H1 (cell line): ENCODE results near the gene ZNRF2. TPM values are rescaled to one million over a fixed set of nuclear protein-coding genes. Genes with fewer than 3 reads are reported as not detected.

Experiments used
- ATF2 ChIP-seq: IDR thresholded peaks from 2 replicates; pipeline ENCODE4 v1.6.1; 2012; ENCODE audit warnings: low read length, inconsistent platforms
- CHD2 ChIP-seq: IDR thresholded peaks from 2 replicates; pipeline ENCODE4 v1.6.1; 2012; ENCODE audit warnings: low read length, improper control_type of control experiment
- E2F6 ChIP-seq: IDR thresholded peaks from 2 replicates; pipeline ENCODE4 v1.6.1; 2012; ENCODE audit warnings: inconsistent platforms
- GTF2F1 ChIP-seq: IDR thresholded peaks from 2 replicates; pipeline ENCODE4 v1.6.1; 2012; ENCODE audit warnings: low read depth, low read length, improper control_type of control experiment, borderline replicate concordance
- HDAC2 ChIP-seq, 2 experiments: fragments of 300-600 bp in 1 of 2; sonication (generic) in 1 of 2; IDR thresholded peaks; 2 replicates each; pipeline ENCODE4 v1.6.1; 2011 to 2012; ENCODE audit warnings: low read depth in 2 of 2, low read length in 2 of 2, mild to moderate bottlenecking in 2 of 2, moderate library complexity in 2 of 2, borderline replicate concordance in 1 of 2, inconsistent platforms in 1 of 2
- JUND ChIP-seq: IDR thresholded peaks from 2 replicates; pipeline ENCODE4 v1.6.1; 2011; ENCODE audit warnings: mild to moderate bottlenecking, improper control_type of control experiment, low read length
- KDM1A ChIP-seq: fragments of 200-600, 300-600 bp; sonication (generic); IDR thresholded peaks from 2 replicates; pipeline ENCODE4 v1.7.1; 2016; ENCODE audit warnings: mild to moderate bottlenecking, low read length, borderline replicate concordance
- KDM4A ChIP-seq: IDR thresholded peaks from one replicate; pipeline ENCODE4 v1.7.1; 2012; ENCODE audit warnings: low read depth, mild to moderate bottlenecking, moderate library complexity, low read length, inconsistent platforms; ENCODE audit not compliant: severe bottlenecking
- MAFK ChIP-seq: IDR thresholded peaks from 2 replicates; pipeline ENCODE4 v1.6.1; 2012; ENCODE audit warnings: low read depth, mild to moderate bottlenecking, improper control_type of control experiment, low read length
- POU5F1 ChIP-seq: IDR thresholded peaks from 2 replicates; pipeline ENCODE4 v1.6.1; 2011; ENCODE audit warnings: low read depth, mild to moderate bottlenecking, low read length, moderate library complexity
- SIN3A ChIP-seq, 2 experiments: IDR thresholded peaks in 1 of 2; conservative IDR thresholded peaks in 1 of 2; 2 replicates each; pipeline ENCODE4 v1.6.1; 2011 to 2012; ENCODE audit warnings: low read length in 2 of 2, improper control_type of control experiment in 1 of 2, low read depth in 1 of 2, mild to moderate bottlenecking in 1 of 2
- TBP ChIP-seq: IDR thresholded peaks from 2 replicates; pipeline ENCODE4 v1.6.1; 2011; ENCODE audit warnings: low read depth, low read length, improper control_type of control experiment
- TCF12 ChIP-seq: IDR thresholded peaks from 2 replicates; pipeline ENCODE4 v1.6.1; 2011; ENCODE audit warnings: low read depth, mild to moderate bottlenecking, low read length
- polyA plus RNA-seq, 7 experiments: library from polyadenylated mRNA; depleted of rRNA in 3 of 7; stranded (reverse) in 5 of 7; unstranded in 2 of 7; fragments of >200 nt in 5 of 7; fragments of 200-250 nt in 2 of 7; gene quantifications; 1 replicate in 5 of 7; 2 replicates in 1 of 7; 4 replicates in 1 of 7; pipeline versions ENCODE4 v1.2.1 to v1.2.3, GENCODE V29; 2011 to 2013; ENCODE audit warnings: missing spikeins in 2 of 7, mixed read lengths in 2 of 7
- total RNA-seq: library from RNA; stranded (reverse); fragmentation: NEBNext Ultra II Directional; extraction: Animal tissue kit (Norgen Biotek cat#: 25700); gene quantifications from 2 replicates; pipeline ENCODE4 v1.2.1, GENCODE V29; 2021
- TF ChIP-seq, protein P1 (sequence below): IDR thresholded peaks from 2 replicates; pipeline ENCODE4 v1.6.1; 2011; ENCODE audit warnings: low read length, improper control_type of control experiment

Gene ZNRF2
- total and polyA plus RNA-seq, 2 of the 8 experiments (the other 6 are each of a cell fraction or from before 2014, with no cell fraction given) = 2.9 to 16.2 TPM

DNA sequence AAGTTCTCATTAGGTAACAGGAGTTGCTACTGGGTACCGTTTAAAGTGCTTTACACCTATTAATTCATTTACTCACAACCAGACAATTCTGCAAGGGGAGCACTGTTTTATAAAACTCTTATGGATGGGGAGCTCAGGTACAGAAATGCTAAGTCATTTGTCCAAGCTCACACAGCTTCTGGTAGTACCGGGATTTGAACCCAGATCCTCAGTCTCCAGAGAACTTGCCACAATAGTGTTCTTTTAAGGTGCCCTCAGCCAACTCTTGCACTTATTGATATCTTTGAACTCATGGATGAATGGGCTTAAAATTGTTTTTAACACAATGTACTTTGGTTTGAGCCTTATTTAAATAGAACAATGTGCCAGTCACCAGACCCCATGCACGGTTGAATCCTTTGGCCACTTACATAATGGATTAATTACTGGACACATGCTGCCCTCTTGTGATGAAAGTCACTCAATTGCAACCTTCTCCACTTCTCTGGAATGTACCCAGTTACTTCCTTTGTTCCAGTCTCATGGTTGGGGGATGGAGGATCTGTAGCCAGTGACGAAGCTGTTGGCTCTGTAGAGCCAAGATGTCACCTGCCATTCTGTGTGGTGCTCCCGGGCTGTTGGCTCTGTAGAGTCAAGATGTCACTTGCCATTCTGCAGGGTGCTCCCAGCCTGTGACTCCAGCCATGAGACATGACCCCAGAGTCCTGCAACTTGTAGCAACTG lies 128.5 kb downstream of the ZNRF2 start (continued):
- TF ChIP-seq TCF12 (peak; percentile 48; the same call in 1 of the 2 replicates), ATF2 (peak; percentile 63; the same call in 1 of the 2 replicates), MAFK (no peak), SIN3A (conservative IDR thresholded peaks at IDR 0.05 in 1 of 2, IDR thresholded peaks at IDR 0.05 in 1 of 2; ENCODE audit: low read depth in 1 of 2, low read length in 2 of 2) (0 out of 4 replicates have a peak, but pooled peaks of 1 of the 2 experiments have one; percentile 53), KDM1A (no peak; the same call in 1 of the 2 replicates), JUND (no peak), CHD2 (no peak; the same call in 1 of the 2 replicates), HDAC2 (IDR thresholded peaks at IDR 0.05; ENCODE audit: borderline replicate concordance in 1 of 2, low read depth in 2 of 2, low read length in 2 of 2) (no peak), TBP (no peak), GTF2F1 (no peak), POU5F1 (no peak), E2F6 (no peak), KDM4A (no peak)
- TF ChIP-seq, protein P1, sequence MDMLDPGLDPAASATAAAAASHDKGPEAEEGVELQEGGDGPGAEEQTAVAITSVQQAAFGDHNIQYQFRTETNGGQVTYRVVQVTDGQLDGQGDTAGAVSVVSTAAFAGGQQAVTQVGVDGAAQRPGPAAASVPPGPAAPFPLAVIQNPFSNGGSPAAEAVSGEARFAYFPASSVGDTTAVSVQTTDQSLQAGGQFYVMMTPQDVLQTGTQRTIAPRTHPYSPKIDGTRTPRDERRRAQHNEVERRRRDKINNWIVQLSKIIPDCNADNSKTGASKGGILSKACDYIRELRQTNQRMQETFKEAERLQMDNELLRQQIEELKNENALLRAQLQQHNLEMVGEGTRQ = no peak
